AG08395 (cell line): ENCODE measurements around the gene VSTM2L.
A peak's percentile ranks its signal among the peaks of the same experiment; 100 is the strongest.

Source experiments
- DNase-seq: peaks from one replicate; pipeline ENCODE4 v3.0.0; 2012; ENCODE audit warnings: mixed read lengths, low spot score

The VSTM2L gene

GRCh38 chr20:37969949-37970855, 67.3 kb downstream of the VSTM2L start:
- peak; percentile 27 for DNase-seq

- DNase-seq = no peak
Measured at GRCh38 chr20:37970856-37971245, 67.9 kb downstream of the VSTM2L start.

GRCh38 chr20:37971561-37972127, 68.7 kb downstream of the VSTM2L start:
- no peak for DNase-seq

GRCh38 chr20:37972256-37973058, 69.5 kb downstream of the VSTM2L start:
- no peak for DNase-seq

GRCh38 chr20:37973059-37973910, 70.4 kb downstream of the VSTM2L start:
- DNase-seq = no peak

GRCh38 chr20:37976887-37977286, 74.0 kb downstream of the VSTM2L start:
- DNase-seq = no peak

- DNase-seq = no peak
Measured at GRCh38 chr20:37977338-37977737, 74.4 kb downstream of the VSTM2L start.

- no peak for DNase-seq
Measured at GRCh38 chr20:37977786-37978185, 74.9 kb downstream of the VSTM2L start.

GRCh38 chr20:37979021-37979985, 76.4 kb downstream of the VSTM2L start:
- DNase-seq = no peak

GRCh38 chr20:37980383-37980782, 77.5 kb downstream of the VSTM2L start:
- no peak for DNase-seq

GRCh38 chr20:37980876-37981275, 77.9 kb downstream of the VSTM2L start:
- no peak for DNase-seq

- DNase-seq = no peak
Measured at GRCh38 chr20:37981568-37981967, 78.6 kb downstream of the VSTM2L start.

- DNase-seq = no peak
Measured at GRCh38 chr20:37983286-37983685, 80.4 kb downstream of the VSTM2L start.

GRCh38 chr20:37984018-37984785, 81.3 kb downstream of the VSTM2L start:
- no peak for DNase-seq

- DNase-seq = no peak
Measured at GRCh38 chr20:37986044-37986858, 83.3 kb downstream of the VSTM2L start.

- peak; percentile 82 for DNase-seq
Measured at GRCh38 chr20:37986873-37987601, 84.1 kb downstream of the VSTM2L start.

- no peak for DNase-seq
Measured at GRCh38 chr20:37987602-37988290, 84.8 kb downstream of the VSTM2L start.
